ENCODE measurements around the gene FCRLA. TPM values are rescaled to one million over a fixed set of nuclear protein-coding genes. Genes with fewer than 3 reads are reported as not detected.
"Not testable (repeated sequence)": the region's sequence is repeated elsewhere in the genome, so short reads cannot be mapped to it uniquely, and the experiment has no call there.

Gene FCRLA
- not detected for total RNA-seq

GRCh38 chr1:161706482-161707347 is at the start of gene FCRLA:
TSS of gene FCRLA (plus strand) at chr1:161707229. CDS start at chr1:161707265, 36 bp downstream.
- TF ChIP-seq POLR2A (IDR thresholded peaks at IDR 0.05) = no peak
- no peak for TF ChIP-seq EP300 (IDR thresholded peaks at IDR 0.05)
- TF ChIP-seq POLR2AphosphoS5 (IDR thresholded peaks at IDR 0.05) = no peak
- no peak for TF ChIP-seq CTCF (IDR thresholded peaks at IDR 0.05)
- Histone ChIP-seq H3K36me3 (no peaks in the 10 kb centered on the region), H3K4me3 (no peak within 1 kb of the TSS), H3K9me3 (no peaks in the 10 kb centered on the region), H3K27ac (no peak within 1 kb of the TSS), H3K4me1 (no peaks in the 10 kb centered on the region), H3K27me3 (peaks cover 15% of the 10 kb centered on the region)
- no peak for ATAC-seq
- WGBS, 2 donors (ENCODE audit: low coverage in 1 of 2) = 33 to 60% methylated on average over 3 of the region's 4 CpGs

- H3K4me3 ChIP-seq, ATAC-seq, H3K4me1 ChIP-seq: not testable (repeated sequence)
Observed at GRCh38 chr1:161658524-161658923, 48.5 kb upstream of the FCRLA start.

GRCh38 chr1:161661660-161662311 is 45.2 kb upstream of the FCRLA start:
- H3K36me3 ChIP-seq, H3K4me3 ChIP-seq, H3K27ac ChIP-seq, ATAC-seq, H3K4me1 ChIP-seq, H3K9me3 ChIP-seq, H3K27me3 ChIP-seq: not testable (repeated sequence)
- WGBS, 2 donors (ENCODE audit: low coverage in 1 of 2) = 56% methylated on average over 3 of the region's 9 CpGs; no CpG with 5 or more reads in 1 of the 2 donors

More at GRCh38 chr1:161658524-161658923, 48.5 kb upstream of the FCRLA start:
- H3K27ac ChIP-seq, H3K36me3 ChIP-seq, H3K9me3 ChIP-seq, H3K27me3 ChIP-seq: not testable (repeated sequence)

- no CpG with 5 or more reads among the region's 4 CpGs for WGBS, 2 donors (ENCODE audit: low coverage in 1 of 2)
- H3K27me3 ChIP-seq, H3K4me1 ChIP-seq, H3K36me3 ChIP-seq, ATAC-seq, H3K4me3 ChIP-seq, H3K27ac ChIP-seq, H3K9me3 ChIP-seq: not testable (repeated sequence)
Observed at GRCh38 chr1:161662684-161663339, 44.2 kb upstream of the FCRLA start, which contains the start of gene FCGR2B. TSS of gene FCGR2B (plus strand) at chr1:161663143. CDS start at chr1:161663242, 99 bp downstream.

GRCh38 chr1:161663569-161663968 is 43.5 kb upstream of the FCRLA start:
- WGBS, 2 donors (ENCODE audit: low coverage in 1 of 2) = no CpG with 5 or more reads among the region's 1 CpG
- not testable (repeated sequence) for H3K4me3 ChIP-seq, ATAC-seq, H3K27me3 ChIP-seq, H3K27ac ChIP-seq, H3K4me1 ChIP-seq, H3K9me3 ChIP-seq, H3K36me3 ChIP-seq

- H3K27ac ChIP-seq, H3K36me3 ChIP-seq, H3K27me3 ChIP-seq, H3K4me3 ChIP-seq, H3K9me3 ChIP-seq, H3K4me1 ChIP-seq, ATAC-seq: not testable (repeated sequence)
- no CpG with 5 or more reads among the region's 4 CpGs for WGBS, 2 donors (ENCODE audit: low coverage in 1 of 2)
Observed at GRCh38 chr1:161664689-161665088, 42.3 kb upstream of the FCRLA start.

GRCh38 chr1:161671045-161672020 is 35.7 kb upstream of the FCRLA start:
- WGBS, 2 donors (ENCODE audit: low coverage in 1 of 2) = 53 to 80% methylated on average over 1 to 6 of the region's 15 CpGs
- not testable (repeated sequence) for H3K9me3 ChIP-seq, H3K27me3 ChIP-seq, H3K36me3 ChIP-seq, ATAC-seq, H3K4me3 ChIP-seq, H3K4me1 ChIP-seq, H3K27ac ChIP-seq

- not testable (repeated sequence) for H3K9me3 ChIP-seq, H3K36me3 ChIP-seq, H3K4me3 ChIP-seq, ATAC-seq, H3K4me1 ChIP-seq, H3K27me3 ChIP-seq, H3K27ac ChIP-seq
- 92% methylated on average over 2 of the region's 7 CpGs; no CpG with 5 or more reads in 1 of the 2 donors for WGBS, 2 donors (ENCODE audit: low coverage in 1 of 2)
Observed at GRCh38 chr1:161673437-161673836, 33.6 kb upstream of the FCRLA start.

GRCh38 chr1:161674447-161674846 is 32.6 kb upstream of the FCRLA start:
- H3K27ac ChIP-seq, H3K27me3 ChIP-seq, ATAC-seq: not testable (repeated sequence)

GRCh38 chr1:161674908-161675307 is 32.1 kb upstream of the FCRLA start:
- H3K27me3 ChIP-seq, ATAC-seq, H3K4me3 ChIP-seq, H3K4me1 ChIP-seq, H3K9me3 ChIP-seq, H3K27ac ChIP-seq, H3K36me3 ChIP-seq: not testable (repeated sequence)
- 60% methylated on average over 1 of the region's 3 CpGs; no CpG with 5 or more reads in 1 of the 2 donors for WGBS, 2 donors (ENCODE audit: low coverage in 1 of 2)

More at GRCh38 chr1:161674447-161674846, 32.6 kb upstream of the FCRLA start:
- H3K4me1 ChIP-seq, H3K9me3 ChIP-seq, H3K36me3 ChIP-seq, H3K4me3 ChIP-seq: not testable (repeated sequence)
- WGBS, 2 donors (ENCODE audit: low coverage in 1 of 2) = no CpG with 5 or more reads among the region's 3 CpGs

Measured in gastroesophageal sphincter (tissue), 4 donors.